H1 (cell line): Measurements from ENCODE around the gene LSM2.
"Not testable (repeated sequence)": the region's sequence is repeated elsewhere in the genome, so short reads cannot be mapped to it uniquely, and the experiment has no call there.

Experiments
- CBX5 ChIP-seq: fragments of 300-800, 300-1000 bp; sonication (generic); IDR thresholded peaks from 2 replicates; pipeline ENCODE4 v1.7.1; 2016; ENCODE audit warnings: antibody characterized with exemption, low read length, low read depth
- CREB1 ChIP-seq: IDR thresholded peaks from 2 replicates; pipeline ENCODE4 v1.6.1; 2012; ENCODE audit warnings: inconsistent platforms
- EGR1 ChIP-seq: IDR thresholded peaks from 2 replicates; pipeline ENCODE4 v1.6.1; 2011; ENCODE audit warnings: low read depth, low read length, borderline replicate concordance
- EP300 ChIP-seq, 2 experiments: IDR thresholded peaks; 1 replicate in 1 of 2; 2 replicates in 1 of 2; pipeline ENCODE4 v1.6.1; 2011 to 2012; ENCODE audit warnings: low read depth in 2 of 2, low read length in 2 of 2, mild to moderate bottlenecking in 2 of 2, borderline replicate concordance in 1 of 2, inconsistent platforms in 1 of 2, moderate library complexity in 1 of 2
- EZH2 ChIP-seq: fragments of 200-600 bp; sonication (generic); IDR thresholded peaks from 2 replicates; pipeline ENCODE4 v1.7.1; 2012; ENCODE audit warnings: low read depth, mild to moderate bottlenecking, moderate library complexity, low read length, inconsistent platforms; ENCODE audit not compliant: severe bottlenecking
- JUND ChIP-seq: IDR thresholded peaks from 2 replicates; pipeline ENCODE4 v1.6.1; 2011; ENCODE audit warnings: mild to moderate bottlenecking, improper control_type of control experiment, low read length
- MAFK ChIP-seq: IDR thresholded peaks from 2 replicates; pipeline ENCODE4 v1.6.1; 2012; ENCODE audit warnings: low read depth, mild to moderate bottlenecking, improper control_type of control experiment, low read length
- PHF8 ChIP-seq: fragments of 200-600 bp; sonication (generic); conservative IDR thresholded peaks from 2 replicates; pipeline ENCODE4 v1.7.1; 2012; ENCODE audit warnings: low read depth, mild to moderate bottlenecking, inconsistent platforms, low read length, moderate library complexity
- POLR2A ChIP-seq, 2 experiments: IDR thresholded peaks; 1 replicate in 1 of 2; 2 replicates in 1 of 2; pipeline ENCODE4 v1.6.1; 2011; ENCODE audit warnings: low read depth in 2 of 2, low read length in 2 of 2, mild to moderate bottlenecking in 2 of 2; ENCODE audit errors: control extremely low read depth in 1 of 2
- SIN3A ChIP-seq, 2 experiments: IDR thresholded peaks in 1 of 2; conservative IDR thresholded peaks in 1 of 2; 2 replicates each; pipeline ENCODE4 v1.6.1; 2011 to 2012; ENCODE audit warnings: low read length in 2 of 2, improper control_type of control experiment in 1 of 2, low read depth in 1 of 2, mild to moderate bottlenecking in 1 of 2
- YY1 ChIP-seq: IDR thresholded peaks from 2 replicates; pipeline ENCODE4 v1.6.1; 2011; ENCODE audit warnings: low read depth, mild to moderate bottlenecking, low read length
- TF ChIP-seq, protein P1 (sequence below), 3 experiments: IDR thresholded peaks; 1 replicate in 2 of 3; 2 replicates in 1 of 3; pipeline versions ENCODE4 v1.5.1 to v1.6.1; 2011; ENCODE audit warnings: low read length in 3 of 3, mild to moderate bottlenecking in 3 of 3, inconsistent platforms in 2 of 3, low read depth in 1 of 3, moderate library complexity in 1 of 3; ENCODE audit not compliant: insufficient read depth in 1 of 3; ENCODE audit errors: control extremely low read depth in 1 of 3

- TF ChIP-seq JUND; PHF8; CREB1; CBX5; MAFK; EGR1; SIN3A (conservative IDR thresholded peaks at IDR 0.05 in 1 of 2, IDR thresholded peaks at IDR 0.05 in 1 of 2; ENCODE audit: low read depth in 1 of 2, low read length in 2 of 2); POLR2A (IDR thresholded peaks at IDR 0.05; ENCODE audit: control extremely low read depth in 1 of 2, low read depth in 2 of 2, low read length in 2 of 2); EZH2; YY1; EP300 (IDR thresholded peaks at IDR 0.05; ENCODE audit: borderline replicate concordance in 1 of 2, low read depth in 2 of 2, low read length in 2 of 2): not testable (repeated sequence)
- TF ChIP-seq, protein P1, sequence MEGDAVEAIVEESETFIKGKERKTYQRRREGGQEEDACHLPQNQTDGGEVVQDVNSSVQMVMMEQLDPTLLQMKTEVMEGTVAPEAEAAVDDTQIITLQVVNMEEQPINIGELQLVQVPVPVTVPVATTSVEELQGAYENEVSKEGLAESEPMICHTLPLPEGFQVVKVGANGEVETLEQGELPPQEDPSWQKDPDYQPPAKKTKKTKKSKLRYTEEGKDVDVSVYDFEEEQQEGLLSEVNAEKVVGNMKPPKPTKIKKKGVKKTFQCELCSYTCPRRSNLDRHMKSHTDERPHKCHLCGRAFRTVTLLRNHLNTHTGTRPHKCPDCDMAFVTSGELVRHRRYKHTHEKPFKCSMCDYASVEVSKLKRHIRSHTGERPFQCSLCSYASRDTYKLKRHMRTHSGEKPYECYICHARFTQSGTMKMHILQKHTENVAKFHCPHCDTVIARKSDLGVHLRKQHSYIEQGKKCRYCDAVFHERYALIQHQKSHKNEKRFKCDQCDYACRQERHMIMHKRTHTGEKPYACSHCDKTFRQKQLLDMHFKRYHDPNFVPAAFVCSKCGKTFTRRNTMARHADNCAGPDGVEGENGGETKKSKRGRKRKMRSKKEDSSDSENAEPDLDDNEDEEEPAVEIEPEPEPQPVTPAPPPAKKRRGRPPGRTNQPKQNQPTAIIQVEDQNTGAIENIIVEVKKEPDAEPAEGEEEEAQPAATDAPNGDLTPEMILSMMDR (IDR thresholded peaks at IDR 0.05; ENCODE audit: control extremely low read depth in 1 of 3, insufficient read depth in 1 of 3, low read depth in 1 of 3, low read length in 3 of 3): not testable (repeated sequence)
Measured at GRCh38 chr6:31817929-31818511, 11.3 kb upstream of the LSM2 start.
